Activated T-helper 2 cell treated with anti-CD3 and anti-CD28 coated beads, Interferon-gamma antibody, Interleukin-2, Interleukin-4, amounts not matched to agents 10 μg/mL and 5 μg/mL and 100 μg/mL, durations not matched to agents 14 hours and 24 hours and 36 hours (primary cell): ENCODE results near the gene ACOT13. TPM values are rescaled to one million over a fixed set of nuclear protein-coding genes. Genes with fewer than 3 reads are reported as not detected.
"Not testable (repeated sequence)": the region's sequence is repeated elsewhere in the genome, so short reads cannot be mapped to it uniquely, and the experiment has no call there.

Experiments
- DNase-seq: peaks from one replicate; pipeline ENCODE4 v3.0.0; 2021; ENCODE audit warnings: low spot score
- H3K27ac Mint-ChIP-seq: one replicate; pipeline ENCODE4 v1.8.0; 2021; ENCODE audit warnings: mixed read lengths
- H3K27me3 Mint-ChIP-seq: one replicate; pipeline ENCODE4 v1.8.0; 2021; ENCODE audit warnings: low read depth, mixed read lengths
- H3K36me3 Mint-ChIP-seq: one replicate; pipeline ENCODE4 v1.8.0; 2021; ENCODE audit warnings: low read depth, mixed read lengths
- H3K4me1 Mint-ChIP-seq: one replicate; pipeline ENCODE4 v1.8.0; 2021; ENCODE audit warnings: low read depth, mixed read lengths
- H3K4me3 Mint-ChIP-seq: one replicate; pipeline ENCODE4 v1.8.0; 2021; ENCODE audit warnings: low read depth, mild to moderate bottlenecking, moderate library complexity, mixed read lengths
- H3K9me3 Mint-ChIP-seq: one replicate; pipeline ENCODE4 v1.8.0; 2021; ENCODE audit warnings: mixed read lengths
- intact Hi-C: fragments of 100-400 bp; cut with micrococcal nuclease; formaldehyde crosslinking; loops from one replicate; pipeline ENCODE4 v1.15.1; 2023
- total RNA-seq: library from RNA; stranded (reverse); gene quantifications from 2 replicates; pipeline ENCODE4 v1.2.3, GENCODE V29; 2022

ACOT13 gene
- total RNA-seq, 1 donor from 2014 or later: 36.6 TPM

DNA sequence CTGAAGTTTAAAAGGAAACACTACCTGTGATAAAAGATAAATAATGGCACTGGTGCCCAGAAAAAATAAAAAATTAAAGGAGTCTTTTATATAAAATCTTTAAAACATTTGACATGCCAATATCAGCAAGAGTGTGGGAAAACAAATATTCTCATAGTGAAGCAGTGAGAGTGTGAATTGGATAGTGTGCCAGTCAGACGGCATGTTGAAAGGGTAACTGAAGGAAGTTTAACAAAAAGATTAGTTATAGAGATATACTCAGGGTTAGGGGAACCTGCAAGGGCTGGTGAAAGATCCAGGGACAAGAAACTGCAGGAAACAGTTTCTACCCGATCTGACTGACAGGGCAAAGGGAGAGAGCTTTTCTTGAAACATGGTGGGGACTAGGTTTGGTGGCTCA lies 85.6 kb downstream of the ACOT13 start:
- H3K36me3 Mint-ChIP-seq: no peaks in the 10 kb centered on the region
- intact Hi-C loops: no loop called here
- H3K27me3 Mint-ChIP-seq: peaks cover 5% of the 10 kb centered on the region
- H3K27ac Mint-ChIP-seq: no peak overlapping the region
- no peaks in the 10 kb centered on the region for H3K9me3 Mint-ChIP-seq
- no peak for DNase-seq
- no peak overlapping the region for H3K4me3 Mint-ChIP-seq
- H3K4me1 Mint-ChIP-seq: no peaks in the 10 kb centered on the region

DNA sequence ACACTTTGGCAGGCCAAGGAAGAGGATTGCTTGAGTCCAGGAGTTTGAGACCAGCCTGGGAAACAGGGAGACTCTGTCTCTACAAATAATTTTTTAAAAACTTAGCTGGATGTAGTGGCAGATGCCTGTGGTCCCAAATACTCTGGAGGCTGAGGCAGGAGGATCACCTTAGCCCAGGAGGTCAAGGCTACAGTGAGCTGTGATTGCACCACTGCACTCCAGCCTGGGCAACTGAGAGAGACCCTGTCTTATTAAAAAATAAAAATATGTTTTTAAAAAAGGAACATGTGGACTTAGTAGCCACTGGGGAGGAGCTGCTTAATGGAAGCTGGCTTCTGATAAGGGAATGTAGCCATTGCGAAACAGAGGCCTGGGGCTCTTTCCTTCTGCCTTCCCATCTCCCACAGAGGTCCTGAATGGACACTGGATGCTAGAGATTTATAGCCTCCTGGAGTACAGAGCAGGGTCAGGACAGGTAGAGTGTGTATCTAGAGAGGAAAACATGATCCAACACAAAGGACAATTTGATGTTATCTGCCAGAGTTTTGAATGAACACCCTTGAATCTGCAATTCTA lies 86.1 kb downstream of the ACOT13 start:
- intact Hi-C loops: no loop called here
- Mint-ChIP-seq H3K36me3 (no peaks in the 10 kb centered on the region), H3K9me3 (no peaks in the 10 kb centered on the region), H3K27me3 (peaks cover 5% of the 10 kb centered on the region), H3K4me3 (no peak overlapping the region), H3K4me1 (no peaks in the 10 kb centered on the region), H3K27ac (no peak overlapping the region)
- DNase-seq: no peak

DNA sequence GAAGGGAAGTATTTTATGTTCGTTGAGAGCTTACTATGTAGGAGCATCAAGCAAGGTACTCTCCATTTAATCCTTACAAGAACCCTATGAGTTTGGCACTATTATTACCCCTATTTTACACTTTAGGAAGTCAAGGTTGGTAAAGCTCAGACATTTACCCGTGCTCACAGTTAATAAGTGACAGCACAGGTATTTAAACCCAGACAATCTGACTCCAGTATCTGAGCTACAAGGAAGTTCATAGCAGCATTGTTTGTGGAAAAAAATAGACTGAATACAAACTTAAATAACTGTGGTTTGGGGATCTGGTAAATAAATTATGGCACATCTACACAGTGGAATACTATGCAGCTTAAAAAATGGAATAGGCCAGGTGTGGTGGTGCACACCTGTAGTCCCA lies 86.7 kb downstream of the ACOT13 start:
- Mint-ChIP-seq H3K4me3 (no peak overlapping the region), H3K27me3 (peaks cover 5% of the 10 kb centered on the region)
- intact Hi-C loops: no loop called here

DNA sequence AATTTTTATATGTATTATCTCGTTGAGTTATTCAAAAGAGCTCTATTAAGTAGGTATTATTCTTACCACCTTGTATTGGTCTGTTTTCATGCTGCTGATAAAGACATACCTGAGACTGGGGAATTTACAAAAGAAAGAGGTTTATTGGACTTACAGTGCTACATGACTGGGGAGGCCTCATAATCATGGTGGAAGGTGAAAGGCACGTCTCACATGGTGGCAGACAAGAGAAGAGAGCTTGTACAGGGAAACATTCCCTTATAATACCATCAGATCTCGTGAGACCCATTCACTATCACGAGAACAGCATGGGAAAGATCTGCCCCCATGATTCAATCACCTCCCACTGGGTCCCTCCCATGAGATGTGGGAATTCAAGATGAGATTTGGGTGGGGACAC lies 87.5 kb downstream of the ACOT13 start:
- DNase-seq, H3K9me3 Mint-ChIP-seq, H3K27me3 Mint-ChIP-seq, H3K36me3 Mint-ChIP-seq, H3K27ac Mint-ChIP-seq, intact Hi-C loops, H3K4me1 Mint-ChIP-seq, H3K4me3 Mint-ChIP-seq: not testable (repeated sequence)

More for the DNA sequence above, 86.7 kb downstream of the ACOT13 start:
- Mint-ChIP-seq H3K27ac (no peak overlapping the region), H3K9me3 (no peaks in the 10 kb centered on the region), H3K4me1 (no peaks in the 10 kb centered on the region), H3K36me3 (no peaks in the 10 kb centered on the region)
- no peak for DNase-seq

Other genes starting within 250 kb of the ACOT13 start
- 0.39 and 0.48 TPM in 2 replicates for gene GPLD1, start 177.5 kb upstream of the ACOT13 start, total RNA-seq
- gene ALDH5A1, start 172.1 kb upstream of the ACOT13 start, total RNA-seq: 11.4 and 12.3 TPM in 2 replicates
- not detected in 2 replicates for gene KIAA0319, start 20.9 kb upstream of the ACOT13 start, total RNA-seq
- gene TDP2, start 178 bp upstream of the ACOT13 start, total RNA-seq: 45.6 and 47.0 TPM in 2 replicates
- gene C6orf62, start 52.1 kb downstream of the ACOT13 start, total RNA-seq: 117 and 122 TPM in 2 replicates
- 68.5 and 71.5 TPM in 2 replicates for gene GMNN, start 107.9 kb downstream of the ACOT13 start, total RNA-seq
- gene ARMH2, start 131.8 kb downstream of the ACOT13 start, total RNA-seq: not detected in 2 replicates